Head of caudate nucleus (tissue), 42 donors: ENCODE measurements around the gene MYZAP.

Experiments used
- DNase-seq, 42 donors: peaks; one replicate each; pipeline versions ENCODE4 v3.0.0 to v3.0.0-alpha.2; 2020 to 2021; ENCODE audit warnings: mixed read lengths in 7 of 42
- intact Hi-C: fragments of 100-400 bp; cut with DNase I; formaldehyde crosslinking; loops from one replicate; pipeline ENCODE4 v1.15.0; 2022

The MYZAP gene

GRCh38 chr15:57591822-57592367 lies at the start of gene MYZAP:
TSS of gene MYZAP (plus strand) at chr15:57591904. CDS start at chr15:57592035, 131 bp downstream.
- peak in 25 of 42 donors; percentile 5 to 52 (median 21) for DNase-seq

GRCh38 chr15:57542505-57542817 lies 49.2 kb upstream of the MYZAP start:
- intact Hi-C loops, result no loop called here
- DNase-seq, result no peak

More at GRCh38 chr15:57591822-57592367, at the start of gene MYZAP:
- intact Hi-C loops, result no loop called here

GRCh38 chr15:57544848-57545480 lies 46.7 kb upstream of the MYZAP start:
- intact Hi-C loops, result no loop called here
- no peak for DNase-seq

- intact Hi-C loops, result no loop called here
- DNase-seq, result no peak
These were observed 45.7 kb upstream of the MYZAP start for GRCh38 chr15:57545995-57546394.

GRCh38 chr15:57547243-57547755 lies 44.4 kb upstream of the MYZAP start:
- intact Hi-C loops, result no loop called here
- no peak for DNase-seq

- intact Hi-C loops, result no loop called here
- no peak for DNase-seq
These were observed 43.4 kb upstream of the MYZAP start for GRCh38 chr15:57548351-57548750.

GRCh38 chr15:57548835-57549234 lies 42.9 kb upstream of the MYZAP start:
- DNase-seq, result no peak
- intact Hi-C loops, result no loop called here

- no peak for DNase-seq
- intact Hi-C loops, result no loop called here
These were observed 41.8 kb upstream of the MYZAP start for GRCh38 chr15:57549935-57550334.

- peak in 33 of 42 donors; percentile 12 to 79 (median 50) for DNase-seq
- intact Hi-C loops, result no loop called here
These were observed 41.1 kb upstream of the MYZAP start for GRCh38 chr15:57550640-57551039.

- intact Hi-C loops, result no loop called here
- no peak for DNase-seq
These were observed 39.7 kb upstream of the MYZAP start for GRCh38 chr15:57551715-57552677.

- intact Hi-C loops, result no loop called here
- no peak for DNase-seq
These were observed 38.9 kb upstream of the MYZAP start for GRCh38 chr15:57552678-57553334.

GRCh38 chr15:57553526-57553925 lies 38.2 kb upstream of the MYZAP start:
- DNase-seq, result no peak
- intact Hi-C loops, result no loop called here

- DNase-seq, result peak in 24 of 42 donors; percentile 14 to 55 (median 37)
- intact Hi-C loops, result no loop called here
These were observed 37.5 kb upstream of the MYZAP start for GRCh38 chr15:57554063-57554811.

GRCh38 chr15:57554812-57555179 lies 36.9 kb upstream of the MYZAP start:
- DNase-seq, result no peak
- intact Hi-C loops, result no loop called here

GRCh38 chr15:57555270-57555669 lies 36.4 kb upstream of the MYZAP start:
- intact Hi-C loops, result no loop called here

GRCh38 chr15:57556040-57556439 lies 35.7 kb upstream of the MYZAP start:
- intact Hi-C loops, result no loop called here

More at GRCh38 chr15:57555270-57555669, 36.4 kb upstream of the MYZAP start:
- DNase-seq, result no peak

GRCh38 chr15:57557267-57557666 lies 34.4 kb upstream of the MYZAP start:
- no peak for DNase-seq
- intact Hi-C loops, result no loop called here

More at GRCh38 chr15:57556040-57556439, 35.7 kb upstream of the MYZAP start:
- no peak for DNase-seq

GRCh38 chr15:57557810-57558209 lies 33.9 kb upstream of the MYZAP start:
- DNase-seq, result no peak
- intact Hi-C loops, result no loop called here

GRCh38 chr15:57559875-57560274 lies 31.8 kb upstream of the MYZAP start:
- DNase-seq, result peak in 38 of 42 donors; percentile 14 to 81 (median 50)
- intact Hi-C loops, result loop anchor here (10.0 kb wide), 1 partner anchor 505 kb away; the partner anchor contains the start of gene ALDH1A2
